GM12873 (cell line): Measurements from ENCODE around the gene ATOH8.

Experiments used
- CTCF ChIP-seq: IDR thresholded peaks from 2 replicates; pipeline ENCODE4 v1.5.1; 2012; ENCODE audit warnings: low read depth, mild to moderate bottlenecking, moderate library complexity, low read length, control low read depth; ENCODE audit not compliant: insufficient read depth; ENCODE audit errors: missing control alignments

ATOH8 gene

GRCh38 chr2:85733121-85733960, 20.4 kb upstream of the ATOH8 start:
- TF ChIP-seq CTCF = no peak

GRCh38 chr2:85734015-85734414, 19.8 kb upstream of the ATOH8 start:
- no peak for TF ChIP-seq CTCF

GRCh38 chr2:85734942-85735608, 18.7 kb upstream of the ATOH8 start:
- no peak for TF ChIP-seq CTCF

GRCh38 chr2:85735691-85736090, 18.1 kb upstream of the ATOH8 start:
- TF ChIP-seq CTCF = no peak

- TF ChIP-seq CTCF = no peak
These were observed 17.1 kb upstream of the ATOH8 start for GRCh38 chr2:85736456-85737355.

- no peak for TF ChIP-seq CTCF
These were observed 16.3 kb upstream of the ATOH8 start for GRCh38 chr2:85737481-85737880.

GRCh38 chr2:85737961-85738360, 15.8 kb upstream of the ATOH8 start:
- no peak for TF ChIP-seq CTCF
